SK-N-SH treated with all-trans-retinoic acid at 6 μM for 48 hours (cell line): ENCODE results near the gene GRM2.

Experiments used
- ATAC-seq: fragments of 200-7000 bp; cut with Tn5 transposase; 3 replicates; pipeline ENCODE4 v1.9.1; 2020; ENCODE audit warnings: mild to moderate bottlenecking, moderate library complexity
- BACH2 ChIP-seq: fragments of 250-450 bp; sonication (Bioruptor Pico); IDR thresholded peaks from 2 replicates; pipeline ENCODE4 v1.9.0; 2021; ENCODE audit warnings: mild to moderate bottlenecking, borderline replicate concordance
- ESRRG ChIP-seq: fragments of 250-450 bp; sonication (Bioruptor Pico); IDR thresholded peaks from 2 replicates; pipeline ENCODE4 v1.6.1; 2021; ENCODE audit warnings: mild to moderate bottlenecking
- GLIS3 ChIP-seq: fragments of 250-450 bp; sonication (Bioruptor Pico); IDR thresholded peaks from 2 replicates; pipeline ENCODE4 v1.5.0; 2020; ENCODE audit warnings: mild to moderate bottlenecking, moderate library complexity
- ISL1 ChIP-seq: fragments of 250-450 bp; sonication (Bioruptor Pico); IDR thresholded peaks from 2 replicates; pipeline ENCODE4 v2.1.2; 2022; ENCODE audit warnings: mild to moderate bottlenecking, moderate library complexity
- OSR1 ChIP-seq: fragments of 250-450 bp; sonication (Bioruptor Pico); IDR thresholded peaks from 2 replicates; pipeline ENCODE4 v1.8.0; 2022; ENCODE audit warnings: moderate library complexity, mild to moderate bottlenecking, inconsistent platforms
- PPARA ChIP-seq: fragments of 250-450 bp; sonication (Bioruptor Pico); IDR thresholded peaks from 2 replicates; pipeline ENCODE4 v1.5.0; 2020; ENCODE audit warnings: mild to moderate bottlenecking, borderline replicate concordance
- RARB ChIP-seq: fragments of 250-450 bp; sonication (Bioruptor Pico); IDR thresholded peaks from 2 replicates; pipeline ENCODE4 v1.8.0; 2021; ENCODE audit warnings: mild to moderate bottlenecking, moderate library complexity
- SNAI2 ChIP-seq: fragments of 250-450 bp; sonication (Bioruptor Pico); IDR thresholded peaks from 2 replicates; pipeline ENCODE4 v1.5.0; 2020; ENCODE audit warnings: mild to moderate bottlenecking, moderate library complexity
- TCF4 ChIP-seq: fragments of 250-450 bp; sonication (Bioruptor Pico); IDR thresholded peaks from 2 replicates; pipeline ENCODE4 v1.8.0; 2021; ENCODE audit warnings: mild to moderate bottlenecking, moderate library complexity, borderline replicate concordance
- TOX ChIP-seq: fragments of 250-450 bp; sonication (Bioruptor Pico); IDR thresholded peaks from 2 replicates; pipeline ENCODE4 v1.8.0; 2021; ENCODE audit warnings: mild to moderate bottlenecking, moderate library complexity, borderline replicate concordance
- ZC3H10 ChIP-seq: fragments of 250-450 bp; sonication (Bioruptor Pico); IDR thresholded peaks from 2 replicates; pipeline ENCODE4 v1.5.1; 2021; ENCODE audit warnings: mild to moderate bottlenecking, moderate library complexity
- ZFP3 ChIP-seq: fragments of 250-450 bp; sonication (Bioruptor Pico); IDR thresholded peaks from 2 replicates; pipeline ENCODE4 v1.5.0; 2020; ENCODE audit warnings: mild to moderate bottlenecking, moderate library complexity
- ZFP30 ChIP-seq: fragments of 450-650 bp; formaldehyde crosslinking; IDR thresholded peaks from 2 replicates; pipeline ENCODE4 v1.5.0; 2022; ENCODE audit warnings: mild to moderate bottlenecking, moderate library complexity
- ZNF70 ChIP-seq: fragments of 450-650 bp; formaldehyde crosslinking; IDR thresholded peaks from 2 replicates; pipeline ENCODE4 v1.5.0; 2020; ENCODE audit warnings: mild to moderate bottlenecking, moderate library complexity
- ZNF8 ChIP-seq: fragments of 450-650 bp; formaldehyde crosslinking; IDR thresholded peaks from 2 replicates; pipeline ENCODE4 v1.5.0; 2020; ENCODE audit warnings: mild to moderate bottlenecking, moderate library complexity
- TF ChIP-seq, protein P1 (sequence below): fragments of 250-450 bp; sonication (Bioruptor Pico); IDR thresholded peaks from 2 replicates; pipeline ENCODE4 v1.5.1; 2021; ENCODE audit warnings: mild to moderate bottlenecking, moderate library complexity
- TF ChIP-seq, protein P2 (sequence below): fragments of 250-450 bp; sonication (Bioruptor Pico); IDR thresholded peaks from 2 replicates; pipeline ENCODE4 v1.5.1; 2020; ENCODE audit warnings: low read depth, mild to moderate bottlenecking, moderate library complexity
- TF ChIP-seq, protein P3 (sequence below): fragments of 250-450 bp; sonication (Bioruptor Pico); IDR thresholded peaks from 2 replicates; pipeline ENCODE4 v1.8.0; 2020; ENCODE audit warnings: mild to moderate bottlenecking, moderate library complexity, borderline replicate concordance
- TF ChIP-seq, protein P4 (sequence below): fragments of 250-450 bp; sonication (Bioruptor Pico); IDR thresholded peaks from 2 replicates; pipeline ENCODE4 v1.5.0; 2020; ENCODE audit warnings: mild to moderate bottlenecking, moderate library complexity
- TF ChIP-seq, protein P5 (sequence below): fragments of 250-450 bp; sonication (Bioruptor Pico); IDR thresholded peaks from 2 replicates; pipeline ENCODE4 v1.8.0; 2021; ENCODE audit warnings: low read depth, mild to moderate bottlenecking, moderate library complexity, borderline replicate concordance

Gene GRM2

DNA sequence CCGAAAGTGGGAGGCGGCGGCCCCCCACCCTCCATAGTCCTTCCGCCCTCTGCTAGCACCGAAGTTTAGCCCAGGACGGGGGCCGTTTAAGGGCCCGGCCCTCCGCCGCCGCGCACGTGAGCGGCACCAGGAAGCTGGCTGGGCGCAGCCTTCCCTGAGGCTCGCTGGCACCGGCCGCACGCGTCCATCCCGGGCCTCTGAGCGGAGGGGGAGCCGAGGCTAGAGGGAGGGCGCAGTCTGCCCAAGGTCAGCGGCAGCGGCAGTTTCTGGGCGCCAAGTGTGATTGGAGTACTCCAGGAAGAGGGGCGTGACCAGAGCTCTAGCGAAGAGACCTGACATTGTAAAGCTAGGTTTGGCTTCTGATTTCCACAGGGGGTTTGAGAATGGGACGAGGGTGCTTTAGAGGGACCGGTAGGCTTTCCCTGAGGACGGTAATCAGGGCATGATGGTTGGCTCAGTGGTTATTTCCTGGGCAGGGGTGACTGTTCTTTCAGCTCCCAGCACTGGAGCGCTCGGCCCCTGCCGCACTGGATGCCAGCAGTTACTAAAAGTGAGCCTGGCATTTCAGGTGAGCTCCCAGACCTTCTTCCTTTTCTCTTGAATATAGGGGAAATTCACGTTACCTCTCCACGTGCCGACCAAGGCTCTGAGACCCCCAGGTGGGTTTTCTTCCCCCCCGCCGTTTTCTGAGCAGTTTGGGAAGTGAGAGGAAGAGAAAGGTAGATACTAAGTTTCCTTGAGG, 35.0 kb upstream of the GRM2 start:
- no peak for TF ChIP-seq ZNF70 (CRISPR knock-in tag)
- TF ChIP-seq SNAI2 (CRISPR knock-in tag): no peak
- TF ChIP-seq TOX (CRISPR knock-in tag): no peak
- TF ChIP-seq, protein P1, sequence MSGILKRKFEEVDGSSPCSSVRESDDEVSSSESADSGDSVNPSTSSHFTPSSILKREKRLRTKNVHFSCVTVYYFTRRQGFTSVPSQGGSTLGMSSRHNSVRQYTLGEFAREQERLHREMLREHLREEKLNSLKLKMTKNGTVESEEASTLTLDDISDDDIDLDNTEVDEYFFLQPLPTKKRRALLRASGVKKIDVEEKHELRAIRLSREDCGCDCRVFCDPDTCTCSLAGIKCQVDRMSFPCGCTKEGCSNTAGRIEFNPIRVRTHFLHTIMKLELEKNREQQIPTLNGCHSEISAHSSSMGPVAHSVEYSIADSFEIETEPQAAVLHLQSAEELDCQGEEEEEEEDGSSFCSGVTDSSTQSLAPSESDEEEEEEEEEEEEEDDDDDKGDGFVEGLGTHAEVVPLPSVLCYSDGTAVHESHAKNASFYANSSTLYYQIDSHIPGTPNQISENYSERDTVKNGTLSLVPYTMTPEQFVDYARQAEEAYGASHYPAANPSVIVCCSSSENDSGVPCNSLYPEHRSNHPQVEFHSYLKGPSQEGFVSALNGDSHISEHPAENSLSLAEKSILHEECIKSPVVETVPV (CRISPR knock-in tag): no peak
- TF ChIP-seq, protein P2, sequence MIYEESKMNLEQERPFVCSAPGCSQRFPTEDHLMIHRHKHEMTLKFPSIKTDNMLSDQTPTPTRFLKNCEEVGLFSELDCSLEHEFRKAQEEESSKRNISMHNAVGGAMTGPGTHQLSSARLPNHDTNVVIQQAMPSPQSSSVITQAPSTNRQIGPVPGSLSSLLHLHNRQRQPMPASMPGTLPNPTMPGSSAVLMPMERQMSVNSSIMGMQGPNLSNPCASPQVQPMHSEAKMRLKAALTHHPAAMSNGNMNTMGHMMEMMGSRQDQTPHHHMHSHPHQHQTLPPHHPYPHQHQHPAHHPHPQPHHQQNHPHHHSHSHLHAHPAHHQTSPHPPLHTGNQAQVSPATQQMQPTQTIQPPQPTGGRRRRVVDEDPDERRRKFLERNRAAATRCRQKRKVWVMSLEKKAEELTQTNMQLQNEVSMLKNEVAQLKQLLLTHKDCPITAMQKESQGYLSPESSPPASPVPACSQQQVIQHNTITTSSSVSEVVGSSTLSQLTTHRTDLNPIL (CRISPR knock-in tag): no peak
- no peak for TF ChIP-seq GLIS3 (CRISPR knock-in tag)
- TF ChIP-seq, protein P3, sequence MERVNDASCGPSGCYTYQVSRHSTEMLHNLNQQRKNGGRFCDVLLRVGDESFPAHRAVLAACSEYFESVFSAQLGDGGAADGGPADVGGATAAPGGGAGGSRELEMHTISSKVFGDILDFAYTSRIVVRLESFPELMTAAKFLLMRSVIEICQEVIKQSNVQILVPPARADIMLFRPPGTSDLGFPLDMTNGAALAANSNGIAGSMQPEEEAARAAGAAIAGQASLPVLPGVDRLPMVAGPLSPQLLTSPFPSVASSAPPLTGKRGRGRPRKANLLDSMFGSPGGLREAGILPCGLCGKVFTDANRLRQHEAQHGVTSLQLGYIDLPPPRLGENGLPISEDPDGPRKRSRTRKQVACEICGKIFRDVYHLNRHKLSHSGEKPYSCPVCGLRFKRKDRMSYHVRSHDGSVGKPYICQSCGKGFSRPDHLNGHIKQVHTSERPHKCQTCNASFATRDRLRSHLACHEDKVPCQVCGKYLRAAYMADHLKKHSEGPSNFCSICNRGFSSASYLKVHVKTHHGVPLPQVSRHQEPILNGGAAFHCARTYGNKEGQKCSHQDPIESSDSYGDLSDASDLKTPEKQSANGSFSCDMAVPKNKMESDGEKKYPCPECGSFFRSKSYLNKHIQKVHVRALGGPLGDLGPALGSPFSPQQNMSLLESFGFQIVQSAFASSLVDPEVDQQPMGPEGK: no peak
- TF ChIP-seq ZNF8: no peak
- no peak for TF ChIP-seq ZFP3 (CRISPR knock-in tag)
- TF ChIP-seq ISL1 (CRISPR knock-in tag): no peak
- TF ChIP-seq, protein P4, sequence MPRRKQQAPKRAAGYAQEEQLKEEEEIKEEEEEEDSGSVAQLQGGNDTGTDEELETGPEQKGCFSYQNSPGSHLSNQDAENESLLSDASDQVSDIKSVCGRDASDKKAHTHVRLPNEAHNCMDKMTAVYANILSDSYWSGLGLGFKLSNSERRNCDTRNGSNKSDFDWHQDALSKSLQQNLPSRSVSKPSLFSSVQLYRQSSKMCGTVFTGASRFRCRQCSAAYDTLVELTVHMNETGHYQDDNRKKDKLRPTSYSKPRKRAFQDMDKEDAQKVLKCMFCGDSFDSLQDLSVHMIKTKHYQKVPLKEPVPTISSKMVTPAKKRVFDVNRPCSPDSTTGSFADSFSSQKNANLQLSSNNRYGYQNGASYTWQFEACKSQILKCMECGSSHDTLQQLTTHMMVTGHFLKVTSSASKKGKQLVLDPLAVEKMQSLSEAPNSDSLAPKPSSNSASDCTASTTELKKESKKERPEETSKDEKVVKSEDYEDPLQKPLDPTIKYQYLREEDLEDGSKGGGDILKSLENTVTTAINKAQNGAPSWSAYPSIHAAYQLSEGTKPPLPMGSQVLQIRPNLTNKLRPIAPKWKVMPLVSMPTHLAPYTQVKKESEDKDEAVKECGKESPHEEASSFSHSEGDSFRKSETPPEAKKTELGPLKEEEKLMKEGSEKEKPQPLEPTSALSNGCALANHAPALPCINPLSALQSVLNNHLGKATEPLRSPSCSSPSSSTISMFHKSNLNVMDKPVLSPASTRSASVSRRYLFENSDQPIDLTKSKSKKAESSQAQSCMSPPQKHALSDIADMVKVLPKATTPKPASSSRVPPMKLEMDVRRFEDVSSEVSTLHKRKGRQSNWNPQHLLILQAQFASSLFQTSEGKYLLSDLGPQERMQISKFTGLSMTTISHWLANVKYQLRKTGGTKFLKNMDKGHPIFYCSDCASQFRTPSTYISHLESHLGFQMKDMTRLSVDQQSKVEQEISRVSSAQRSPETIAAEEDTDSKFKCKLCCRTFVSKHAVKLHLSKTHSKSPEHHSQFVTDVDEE (CRISPR knock-in tag): no peak
- TF ChIP-seq, protein P5, sequence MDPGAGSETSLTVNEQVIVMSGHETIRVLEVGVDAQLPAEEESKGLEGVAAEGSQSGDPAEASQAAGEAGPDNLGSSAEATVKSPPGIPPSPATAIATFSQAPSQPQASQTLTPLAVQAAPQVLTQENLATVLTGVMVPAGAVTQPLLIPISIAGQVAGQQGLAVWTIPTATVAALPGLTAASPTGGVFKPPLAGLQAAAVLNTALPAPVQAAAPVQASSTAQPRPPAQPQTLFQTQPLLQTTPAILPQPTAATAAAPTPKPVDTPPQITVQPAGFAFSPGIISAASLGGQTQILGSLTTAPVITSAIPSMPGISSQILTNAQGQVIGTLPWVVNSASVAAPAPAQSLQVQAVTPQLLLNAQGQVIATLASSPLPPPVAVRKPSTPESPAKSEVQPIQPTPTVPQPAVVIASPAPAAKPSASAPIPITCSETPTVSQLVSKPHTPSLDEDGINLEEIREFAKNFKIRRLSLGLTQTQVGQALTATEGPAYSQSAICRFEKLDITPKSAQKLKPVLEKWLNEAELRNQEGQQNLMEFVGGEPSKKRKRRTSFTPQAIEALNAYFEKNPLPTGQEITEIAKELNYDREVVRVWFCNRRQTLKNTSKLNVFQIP: no peak
- TF ChIP-seq OSR1 (CRISPR knock-in tag): no peak
- no peak for TF ChIP-seq PPARA (CRISPR knock-in tag)
- TF ChIP-seq TCF4 (CRISPR knock-in tag): no peak
- no peak for TF ChIP-seq ZC3H10 (CRISPR knock-in tag)
- no peak for TF ChIP-seq RARB (CRISPR knock-in tag)
- no peak for TF ChIP-seq BACH2 (CRISPR knock-in tag)
- no peak for TF ChIP-seq ESRRG (CRISPR knock-in tag)
- no peak for TF ChIP-seq ZFP30 (CRISPR knock-in tag)
- peak; percentile 86 for ATAC-seq

DNA sequence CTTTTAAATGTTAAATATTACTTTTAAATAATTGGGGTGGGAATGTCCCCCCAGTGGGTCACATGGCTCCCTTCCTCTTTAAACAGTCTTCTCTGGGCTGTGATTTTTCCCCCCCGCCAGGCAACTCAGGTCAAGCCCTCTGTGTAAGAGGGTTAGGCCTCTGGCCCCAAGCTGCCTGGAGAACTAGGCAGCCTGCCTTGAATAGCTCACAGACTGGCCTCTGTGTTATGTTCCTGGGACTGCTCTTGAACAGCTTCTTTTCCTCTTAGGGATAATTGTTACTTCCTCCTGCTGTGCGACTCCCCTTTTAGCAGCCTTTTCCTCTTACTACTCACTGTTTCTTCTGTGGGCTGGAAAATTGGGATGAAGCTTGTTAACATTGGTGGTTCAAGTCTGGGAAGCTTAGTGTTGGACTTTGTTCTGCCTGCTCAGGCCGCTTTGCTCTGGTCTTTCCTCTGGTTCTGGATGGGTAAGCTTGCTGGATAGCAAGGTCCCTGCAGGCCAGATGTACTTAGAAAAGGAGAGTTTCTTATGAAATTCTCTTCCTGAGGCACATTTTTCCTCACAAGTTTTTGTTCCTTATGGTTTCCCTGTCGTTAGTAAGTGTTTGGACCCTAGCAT, 33.6 kb upstream of the GRM2 start:
- ATAC-seq: no peak
- TF ChIP-seq GLIS3 (CRISPR knock-in tag): no peak
- TF ChIP-seq, protein P1 (CRISPR knock-in tag): no peak
- TF ChIP-seq RARB (CRISPR knock-in tag): no peak
- TF ChIP-seq ZNF8: no peak
- TF ChIP-seq ZC3H10 (CRISPR knock-in tag): no peak
- TF ChIP-seq OSR1 (CRISPR knock-in tag): no peak
